T47D (cell line): ENCODE results near the gene TMEM207.

Source experiments
- DNase-seq, 2 experiments: peaks; one replicate each; pipeline versions ENCODE4 v3.0.0 to v3.0.0-alpha.2; 2011 to 2012; ENCODE audit warnings: low read depth in 1 of 2, low spot score in 1 of 2
- JUND ChIP-seq: IDR thresholded peaks from 2 replicates; pipeline ENCODE4 v1.6.1; 2012; ENCODE audit warnings: low read depth
- in situ Hi-C: cut with HindIII; loops from 2 replicates; pipeline ENCODE4 v1.10.0; 2016; ENCODE audit warnings: low sequenced_read_pairs, low pct_unique_long_range_greater_than_20kb

TMEM207 gene

DNA sequence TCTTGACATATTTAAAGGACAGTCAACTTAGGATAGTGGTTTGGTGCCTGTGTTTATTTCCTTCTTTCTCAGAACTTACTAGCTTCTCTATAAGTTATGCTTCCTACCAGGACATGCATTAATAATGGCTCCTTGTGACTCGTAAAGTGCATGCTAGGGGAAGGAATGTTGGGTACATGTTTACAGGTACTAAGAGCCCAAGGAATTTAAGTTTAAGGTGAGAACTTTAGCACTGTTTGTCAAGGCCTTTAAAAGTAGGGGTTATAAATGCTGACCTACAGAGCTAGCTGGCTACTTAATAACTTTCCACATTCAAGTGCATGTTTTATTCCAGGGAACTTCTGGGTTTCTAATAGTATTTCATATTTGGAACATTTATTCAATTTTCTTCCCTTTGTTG, at the start of gene TMEM207:
TMEM207 (minus strand) TSS at position 101 of the 400 bp plus-strand sequence; CDS start at position 9, 92 bp downstream.
- in situ Hi-C loops, result no loop called here
- peak in 1 of 2 experiments; percentile 19 for DNase-seq
- no peak for TF ChIP-seq JUND

DNA sequence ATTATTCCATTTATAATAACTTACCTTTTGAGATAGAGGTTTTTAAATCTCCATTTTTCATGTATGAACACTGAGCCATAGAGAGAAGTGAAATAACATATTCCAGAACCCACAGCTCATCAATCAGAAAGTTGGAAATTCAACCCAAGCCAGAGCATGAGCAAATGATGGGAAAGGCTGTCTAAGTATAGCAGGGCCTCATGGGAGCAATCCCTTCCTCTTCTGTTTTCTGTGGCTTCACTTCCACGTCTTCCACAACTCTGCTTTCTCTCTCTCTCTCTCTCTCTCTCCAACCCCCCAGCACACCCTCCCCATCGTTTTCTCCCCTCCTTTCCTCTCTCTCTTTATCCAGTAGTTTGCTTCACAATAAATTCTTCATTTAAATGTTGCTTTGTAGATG, 49.4 kb upstream of the TMEM207 start:
- no peak for TF ChIP-seq JUND
- in situ Hi-C loops, result no loop called here
- no peak for DNase-seq

GRCh38 chr3:190498293-190498692, 48.6 kb upstream of the TMEM207 start:
- in situ Hi-C loops, result no loop called here
- DNase-seq, result no peak
- TF ChIP-seq JUND, result no peak

- peak in 1 of 2 experiments; percentile 26 for DNase-seq
- no peak for TF ChIP-seq JUND
- in situ Hi-C loops, result no loop called here
Observed at GRCh38 chr3:190497811-190498210, 48.1 kb upstream of the TMEM207 start.

DNA sequence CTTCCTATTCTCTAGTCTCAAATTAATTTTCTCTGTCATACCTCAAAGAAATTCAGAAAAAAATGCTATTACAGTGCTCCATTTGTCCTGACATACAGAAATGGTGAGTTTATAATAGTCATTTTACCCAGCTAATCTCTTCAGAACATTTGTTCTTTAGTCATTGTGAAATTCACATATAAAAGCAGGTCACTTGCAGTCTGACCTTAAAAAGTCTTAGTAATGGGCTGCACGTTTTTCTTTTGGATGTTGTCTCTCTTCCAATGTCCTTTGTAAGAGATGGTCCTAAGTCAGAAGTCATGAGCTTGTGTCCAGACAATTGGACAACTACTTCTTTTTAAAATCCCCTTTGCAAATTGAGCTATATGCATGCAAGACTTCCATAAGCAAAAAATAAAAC, 47.2 kb upstream of the TMEM207 start:
- TF ChIP-seq JUND, result no peak
- DNase-seq, result no peak
- in situ Hi-C loops, result no loop called here

GRCh38 chr3:190495796-190496195, 46.1 kb upstream of the TMEM207 start:
- in situ Hi-C loops, result no loop called here
- no peak for DNase-seq
- TF ChIP-seq JUND, result no peak

GRCh38 chr3:190495354-190495753, 45.7 kb upstream of the TMEM207 start:
- no peak for DNase-seq
- in situ Hi-C loops, result no loop called here
- no peak for TF ChIP-seq JUND

- no peak for TF ChIP-seq JUND
- DNase-seq, result no peak
- in situ Hi-C loops, result no loop called here
Observed at GRCh38 chr3:190494907-190495306, 45.2 kb upstream of the TMEM207 start.

DNA sequence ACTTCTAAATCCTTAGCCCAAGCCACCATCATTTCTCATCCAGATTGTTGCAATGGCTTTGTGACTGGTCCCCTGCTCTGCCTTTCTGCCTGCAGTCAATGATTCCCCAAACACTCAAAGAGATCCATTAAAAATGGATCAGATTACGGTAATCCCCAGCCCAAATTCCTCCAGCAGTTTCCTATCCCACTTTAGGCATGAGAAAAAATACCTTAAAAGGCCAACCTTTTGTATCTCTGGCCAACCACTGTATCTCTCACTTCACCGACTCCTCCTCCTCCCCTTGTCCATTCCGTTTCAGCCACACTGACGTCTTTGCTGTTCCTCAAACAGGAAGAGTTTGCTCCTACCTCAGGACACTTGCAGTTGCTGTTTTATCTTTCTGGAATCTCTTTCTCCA, 43.3 kb upstream of the TMEM207 start:
- in situ Hi-C loops, result no loop called here
- no peak for DNase-seq
- no peak for TF ChIP-seq JUND

DNA sequence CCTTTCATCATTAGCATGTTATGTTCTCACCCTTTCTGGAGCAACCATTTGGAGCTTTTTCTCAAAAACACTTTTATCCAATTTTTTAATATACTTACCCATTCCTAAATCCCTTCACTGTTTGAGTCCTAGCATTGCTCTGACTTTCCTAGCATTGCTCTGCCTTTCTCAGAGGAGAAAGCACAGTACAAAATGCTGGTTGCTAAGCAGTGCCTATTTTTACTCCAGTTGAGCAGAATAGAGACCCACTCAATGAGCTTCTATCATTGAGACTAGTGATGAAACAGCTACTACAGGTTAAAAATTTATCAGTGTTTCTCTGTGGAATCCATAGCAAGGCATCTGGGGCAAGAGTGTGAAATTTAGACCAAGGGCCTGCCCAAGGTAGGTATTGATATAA, 42.4 kb upstream of the TMEM207 start:
- in situ Hi-C loops, result no loop called here
- no peak for TF ChIP-seq JUND
- no peak for DNase-seq

GRCh38 chr3:190491533-190492054, 41.9 kb upstream of the TMEM207 start:
- in situ Hi-C loops, result no loop called here
- no peak for TF ChIP-seq JUND
- no peak for DNase-seq

DNA sequence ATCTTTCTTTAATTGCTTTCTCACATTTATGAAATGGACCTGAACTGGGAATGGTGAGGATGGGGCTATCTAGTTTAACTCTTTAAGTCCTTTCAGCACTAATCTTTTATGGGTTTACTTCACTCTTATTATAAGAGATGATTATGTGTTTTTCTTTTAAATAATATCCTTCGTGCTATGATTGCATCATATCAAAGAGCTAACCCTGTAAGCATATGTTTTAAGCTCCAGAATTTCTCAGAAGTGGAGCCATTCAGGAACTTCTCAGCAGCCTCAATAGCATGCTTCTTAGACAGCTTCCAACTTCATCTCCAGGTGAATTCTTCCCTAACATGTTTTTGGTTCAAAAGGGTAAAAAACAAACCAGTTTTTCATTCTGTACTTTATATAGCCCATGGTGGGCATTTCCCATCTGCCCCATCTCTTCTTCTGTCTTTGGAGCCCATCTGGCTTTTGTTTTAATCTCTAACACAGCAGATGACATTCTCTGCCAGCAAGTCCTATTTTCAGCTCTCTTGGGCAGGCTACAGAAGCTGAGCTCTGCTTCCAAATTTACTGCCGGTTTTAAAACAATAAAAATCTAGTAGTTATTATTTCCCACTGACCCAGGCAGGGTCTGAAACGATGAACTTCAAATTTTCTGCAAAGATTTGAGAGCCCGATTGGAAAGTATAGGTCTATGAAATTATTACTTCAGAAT, 37.4 kb upstream of the TMEM207 start:
- DNase-seq, result no peak
- TF ChIP-seq JUND, result no peak
- in situ Hi-C loops, result no loop called here

GRCh38 chr3:190486533-190486864, 36.8 kb upstream of the TMEM207 start:
- in situ Hi-C loops, result no loop called here
- no peak for DNase-seq
- no peak for TF ChIP-seq JUND
